HepG2 (cell line): ENCODE measurements around the gene RPS2. TPM values are rescaled to one million over a fixed set of nuclear protein-coding genes. Genes with fewer than 3 reads are reported as not detected.

ENCODE experiments used
- ATAC-seq: fragments of 200-7000 bp; cut with Tn5 transposase; 3 replicates; pipeline ENCODE4 v1.9.1; 2020; ENCODE audit warnings: mild to moderate bottlenecking, moderate library complexity
- BruUV-seq: library from RNA; stranded (reverse); fragments of 400-500 nt; replicated peaks from 2 replicates; lab custom pipeline; 2021; lab: Mats Ljungman, UMichigan
- CTCF ChIA-PET: fragments of 300-600 bp; formaldehyde crosslinking; extraction: SDS; loops from one replicate; lab custom pipeline; 2021; ENCODE audit warnings: low total read pairs, inconsistent platforms, low intra/inter-chr PET ratio; lab: Yijun Ruan, JAX
- POLR2A ChIA-PET: fragments of 350-600 bp; sonication (Branson Sonifier 250); formaldehyde crosslinking; loops from one replicate; lab custom pipeline; 2020; ENCODE audit warnings: antibody characterized with exemption, inconsistent platforms; lab: Yijun Ruan, JAX
- DNase-seq: peaks from one replicate; pipeline ENCODE4 v3.0.0-alpha.2; 2015; ENCODE audit warnings: low spot score
- FAIRE-seq: peaks from 3 replicates; lab custom pipeline; 2011; peaks lifted over from hg19 to GRCh38; lab: Jason Lieb, UNC
- H2AFZ ChIP-seq: one replicate; pipeline ENCODE4 v1.6.1; 2011; ENCODE audit warnings: low read length, inconsistent platforms
- H3K27ac ChIP-seq: fragments of 300-600 bp; 3 replicates; pipeline ENCODE4 v1.8.0; 2011; ENCODE audit warnings: mixed run types, mild to moderate bottlenecking, mixed read lengths, low read length, inconsistent platforms; ENCODE audit not compliant: insufficient read depth; ENCODE audit errors: extremely low read length
- H3K27me3 ChIP-seq, 2 experiments: fragments of 200-600 bp in 1 of 2; 2 replicates in 1 of 2; 3 replicates in 1 of 2; pipeline versions ENCODE4 v1.6.0 to v1.8.0; 2011; ENCODE audit warnings: low read length in 2 of 2, mild to moderate bottlenecking in 2 of 2, moderate library complexity in 2 of 2, inconsistent platforms in 1 of 2; ENCODE audit not compliant: insufficient read depth in 2 of 2, control insufficient read depth in 1 of 2
- H3K36me3 ChIP-seq, 2 experiments: fragments of 200-600 bp in 1 of 2; replicated peaks in 1 of 2; 2 replicates in 1 of 2; 3 replicates in 1 of 2; pipeline versions ENCODE4 v1.5.1 to v1.8.0; 2011; ENCODE audit warnings: low read length in 2 of 2, inconsistent platforms in 1 of 2; ENCODE audit not compliant: insufficient read depth in 2 of 2, control insufficient read depth in 1 of 2
- H3K4me1 ChIP-seq: 2 replicates; pipeline ENCODE4 v1.5.1; 2012; ENCODE audit warnings: low read length, inconsistent platforms; ENCODE audit not compliant: insufficient read depth
- H3K4me2 ChIP-seq: 2 replicates; pipeline ENCODE4 v1.6.0; 2011; ENCODE audit warnings: low read depth, low read length, inconsistent platforms
- H3K4me3 ChIP-seq, 3 experiments: fragments of 200-600 bp in 1 of 3; sonication (generic), shearing (Covaris generic) in 1 of 3; replicated peaks in 1 of 3; 2 replicates each; pipeline ENCODE4 v1.5.1; 2011 to 2016; ENCODE audit warnings: low read length in 3 of 3, inconsistent platforms in 2 of 3, low read depth in 2 of 3, mild to moderate bottlenecking in 2 of 3, control low read depth in 1 of 3, mixed read lengths in 1 of 3; ENCODE audit not compliant: insufficient read depth in 1 of 3
- H3K79me2 ChIP-seq: one replicate; pipeline ENCODE4 v1.6.1; 2011; ENCODE audit warnings: low read length, inconsistent platforms; ENCODE audit not compliant: insufficient read depth
- H3K9ac ChIP-seq: 2 replicates; pipeline ENCODE4 v1.6.0; 2011; ENCODE audit warnings: mild to moderate bottlenecking, low read depth, low read length, inconsistent platforms; ENCODE audit not compliant: insufficient read depth
- H3K9me3 ChIP-seq: 2 replicates; pipeline ENCODE4 v1.5.1; 2012; ENCODE audit warnings: mild to moderate bottlenecking, low read length
- H4K20me1 ChIP-seq: 2 replicates; pipeline ENCODE4 v1.6.0; 2011; ENCODE audit warnings: inconsistent platforms, mild to moderate bottlenecking, low read length, moderate library complexity; ENCODE audit not compliant: insufficient read depth
- FOXO4 ChIP-seq: sonication (generic); formaldehyde crosslinking; conservative IDR thresholded peaks from 2 replicates; pipeline ENCODE4 v1.8.1; 2023; ENCODE audit warnings: missing genetic modification reagents
- RBFOX2 ChIP-seq: fragments of 200-400 bp; formaldehyde crosslinking; IDR thresholded peaks from 2 replicates; pipeline ENCODE4 v1.6.1; 2017; ENCODE audit warnings: low read depth, mild to moderate bottlenecking, low read length
- ZBTB33 ChIP-seq: sonication (generic); formaldehyde crosslinking; IDR thresholded peaks from 2 replicates; pipeline ENCODE4 v1.4.0; 2020; ENCODE audit warnings: missing genetic modification reagents
- ZFP37 ChIP-seq: sonication (generic); formaldehyde crosslinking; IDR thresholded peaks from 2 replicates; pipeline ENCODE4 v1.4.0; 2020; ENCODE audit warnings: missing genetic modification reagents, borderline replicate concordance
- ZNF407 ChIP-seq: sonication (generic); formaldehyde crosslinking; IDR thresholded peaks from one replicate; pipeline ENCODE4 v1.5.1; 2020; ENCODE audit warnings: mild to moderate bottlenecking, missing genetic modification reagents; ENCODE audit errors: not compliant biosample characterization
- WGBS: methylation state at CpG from one replicate; pipeline ENCODE4 v1.1.6; 2017; ENCODE audit warnings: low lambda C conversion rate; 5-methylcytosine and 5-hydroxymethylcytosine counted together
- in situ Hi-C: cut with HindIII; loops from 2 replicates; pipeline ENCODE4 v1.10.0; 2017; ENCODE audit warnings: low pct_unique_long_range_greater_than_20kb; ENCODE audit not compliant: extremely low pct_ligation_motif_present
- intact Hi-C: fragments of 100-400 bp; cut with micrococcal nuclease; formaldehyde crosslinking; loops from one replicate; pipeline ENCODE4 v1.10.0; 2022; ENCODE audit not compliant: unreplicated experiment
- polyA plus RNA-seq, 8 experiments: library from polyadenylated mRNA; depleted of rRNA in 3 of 8; stranded (reverse) in 7 of 8; unstranded in 1 of 8; fragments of >200 nt; fragmentation: Illumina TruSeq in 4 of 8; extraction: Trizol in 4 of 8; gene quantifications; 2 replicates each; pipeline versions ENCODE4 v1.2.1 to v1.2.3, GENCODE V29; 2011 to 2016; ENCODE audit warnings: low read depth in 4 of 8, missing spikeins in 1 of 8, mixed read lengths in 1 of 8; ENCODE audit not compliant: insufficient read depth in 1 of 8
- total RNA-seq, 5 experiments: library from RNA; depleted of rRNA; stranded (reverse); fragments of >200 nt; fragmentation: Illumina TruSeq; extraction: Trizol; gene quantifications; 2 replicates each; pipeline ENCODE4 v1.2.3, GENCODE V29; 2016; ENCODE audit warnings: low read depth in 1 of 5

RPS2 gene
- total and polyA plus RNA-seq, 2 of the 13 experiments (the other 11 are each of a cell fraction or from before 2014, with no cell fraction given) = 1,908 to 4,514 TPM

- Histone ChIP-seq H3K9me3 (no peaks in the 10 kb centered on the region), H3K36me3 (peaks cover 18 to 30% of the 10 kb centered on the region in 2 experiments; a peak in 3 of 5 replicates), H4K20me1 (no peaks in the 10 kb centered on the region), H3K79me2 (no peaks in the 10 kb centered on the region), H3K27me3 (no peaks in the 10 kb centered on the region), H2AFZ (no peak overlapping the region)
- no TSS peak for BruUV-seq
- FAIRE-seq (no peak), DNase-seq (no peak)
- in situ Hi-C loops = no loop called here
- POLR2A ChIA-PET = interaction anchor here (1.4 to 6.8 kb wide), 2 partner anchors 15 kb away, joined by 4 to 62 read pairs; partner anchors contain the start of gene RPS2
- no peak for TF ChIP-seq FOXO4 (CRISPR knock-in tag)
- no peak for TF ChIP-seq ZNF407 (CRISPR knock-in tag)
- peak; percentile 14; the same call in 1 of the 2 replicates for TF ChIP-seq RBFOX2
- no peak for TF ChIP-seq ZFP37
- TF ChIP-seq ZBTB33 (CRISPR knock-in tag) = peak; percentile 7; the same call in 1 of the 2 replicates
- TF ChIP-seq, all 625 proteins: peak for 2
- CTCF ChIA-PET = no interaction called here
- H3K9ac ChIP-seq = no peak overlapping the region
- 97% methylated on average over 59 of the region's 70 CpGs for WGBS
- H3K4me2 ChIP-seq = no peak overlapping the region
- intact Hi-C loops = no loop called here
- no peak for ATAC-seq
- H3K4me3 ChIP-seq = no peak overlapping the region
- H3K4me1 ChIP-seq = peaks cover 21% of the 10 kb centered on the region
- no peak overlapping the region for H3K27ac ChIP-seq
Observed at GRCh38 chr16:1979271-1980029, 14.8 kb upstream of the RPS2 start.
